HL-60/S4 (cell line): Measurements from ENCODE around the gene CHKA.

Experiments
- in situ Hi-C: fragments of 300-500 bp; cut with MboI; formaldehyde crosslinking; loops from 2 replicates; pipeline ENCODE4 v1.14.3; 2022; ENCODE audit warnings: low sequenced_read_pairs

Gene CHKA

DNA sequence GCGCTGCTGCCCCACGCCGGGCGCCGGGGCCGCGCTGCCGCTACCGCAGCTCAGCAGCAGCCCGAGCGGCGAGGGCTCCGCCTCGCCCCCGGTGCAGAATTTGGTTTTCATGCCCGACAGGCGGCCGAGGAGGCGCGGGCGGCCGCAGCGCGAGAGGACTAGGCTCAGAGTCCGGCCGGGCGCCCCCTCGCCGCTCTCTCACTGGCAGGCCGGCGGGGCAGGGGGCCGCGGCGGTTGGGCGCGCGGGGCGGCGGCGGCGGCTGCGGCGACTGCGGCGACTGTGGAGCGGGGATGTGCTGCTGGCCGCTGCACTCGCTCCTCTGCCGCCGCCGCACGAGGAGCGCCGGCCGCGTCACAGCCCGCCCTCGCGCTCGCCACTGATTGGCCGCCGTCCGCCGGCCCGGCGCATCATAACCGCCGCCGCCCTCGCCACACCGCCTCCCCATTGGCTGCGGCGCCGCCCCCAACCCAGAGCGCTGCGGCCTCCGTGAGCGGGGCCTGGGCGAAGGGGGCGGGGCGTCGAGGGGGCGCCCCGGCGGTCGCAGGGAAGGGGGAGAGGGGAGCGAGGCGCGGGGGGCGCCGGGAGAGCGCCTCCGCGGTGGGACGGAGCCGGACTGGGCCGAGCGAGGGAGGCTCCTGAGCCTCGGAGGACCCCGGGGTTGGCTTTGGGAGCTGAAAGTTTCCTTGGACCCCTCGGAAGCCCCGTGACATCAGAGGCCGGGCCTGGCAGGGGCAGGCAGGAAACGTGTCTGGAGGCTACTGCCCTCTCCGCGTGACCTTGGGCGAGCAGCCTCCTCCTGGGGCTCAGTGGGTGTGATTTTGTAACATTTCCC, at the start of gene CHKA:
Gene CHKA (minus strand): TSS at position 322 of the 833 bp plus-strand sequence. CDS start 211 bp downstream, at position 111.
- in situ Hi-C loops: no loop called here

DNA sequence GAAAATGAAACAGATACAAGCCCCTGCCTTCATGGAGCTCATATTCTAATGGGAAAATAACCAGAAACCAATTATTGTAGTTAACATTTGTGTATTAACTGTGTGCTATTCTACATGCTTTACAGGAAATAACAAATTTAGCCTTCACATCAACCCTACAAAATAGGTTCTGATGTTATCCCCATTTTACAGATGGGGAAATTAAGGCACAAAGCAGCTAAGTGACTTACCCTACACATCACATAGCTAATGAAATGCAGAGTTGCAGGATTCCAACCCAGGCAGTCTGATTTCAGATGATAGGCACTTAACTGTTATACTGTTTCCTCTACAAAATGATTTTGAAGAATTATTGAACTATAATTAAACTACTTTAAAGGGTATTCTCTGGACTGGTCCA, 48.3 kb upstream of the CHKA start:
- in situ Hi-C loops: no loop called here

DNA sequence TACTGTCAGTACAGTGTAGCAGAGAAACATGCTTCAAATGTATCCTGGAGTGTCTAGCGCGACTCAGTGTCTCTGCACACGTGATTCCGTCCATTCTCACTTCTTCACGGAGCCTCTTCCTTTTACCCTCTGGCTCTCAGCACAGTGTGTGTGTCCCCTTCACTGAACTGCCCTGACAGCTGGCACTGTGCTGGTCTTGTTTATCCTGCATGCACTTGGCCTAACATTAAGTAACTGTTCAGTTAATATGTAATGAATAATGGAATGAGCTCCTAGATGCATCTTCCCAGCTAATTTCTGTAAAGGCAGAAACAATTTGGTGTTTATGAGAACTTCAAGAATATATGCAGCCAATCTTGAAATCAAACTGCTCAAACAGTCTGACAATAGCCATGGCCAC, 47.5 kb upstream of the CHKA start:
- in situ Hi-C loops: no loop called here

DNA sequence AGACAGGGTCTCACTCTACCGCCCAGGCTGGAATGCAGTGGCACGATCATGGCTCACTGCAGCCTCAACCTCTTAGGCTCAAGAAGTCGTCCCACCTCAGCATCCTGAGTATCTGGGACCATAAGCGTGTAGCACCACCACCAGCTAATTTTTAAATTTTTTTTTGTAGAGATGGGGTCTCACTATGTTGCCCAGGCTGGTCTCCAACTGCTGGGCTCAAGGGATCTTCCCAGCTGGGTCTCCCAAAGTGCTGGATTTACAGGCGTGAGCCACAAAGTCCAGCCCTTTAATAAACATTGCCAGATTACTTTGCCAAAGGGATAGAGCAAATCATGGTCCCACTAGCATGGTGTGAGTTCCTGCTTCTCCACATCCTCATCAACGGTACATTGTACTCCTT, 46.3 kb upstream of the CHKA start:
- in situ Hi-C loops: no loop called here

GRCh38 chr11:68166969-68167368, 45.8 kb upstream of the CHKA start:
- in situ Hi-C loops: no loop called here

DNA sequence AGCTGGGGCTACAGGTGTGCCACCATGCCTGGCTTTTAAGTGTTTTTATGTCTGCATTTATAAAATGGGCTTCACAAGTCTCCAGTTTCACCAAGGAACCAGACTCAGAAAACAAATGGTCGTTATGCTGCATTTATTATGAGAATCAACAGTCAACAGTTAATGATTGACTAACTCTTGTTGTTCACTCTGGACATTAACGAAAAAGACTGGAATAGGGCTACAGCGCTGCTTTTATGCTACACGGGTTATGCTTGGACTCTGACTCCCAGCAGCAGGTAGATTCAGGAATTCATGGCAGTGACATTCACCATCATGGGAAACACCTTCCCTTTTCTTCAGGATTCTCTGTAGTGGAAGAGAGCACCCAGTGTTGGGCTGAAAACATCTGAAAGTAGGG, 44.4 kb upstream of the CHKA start:
- in situ Hi-C loops: no loop called here

DNA sequence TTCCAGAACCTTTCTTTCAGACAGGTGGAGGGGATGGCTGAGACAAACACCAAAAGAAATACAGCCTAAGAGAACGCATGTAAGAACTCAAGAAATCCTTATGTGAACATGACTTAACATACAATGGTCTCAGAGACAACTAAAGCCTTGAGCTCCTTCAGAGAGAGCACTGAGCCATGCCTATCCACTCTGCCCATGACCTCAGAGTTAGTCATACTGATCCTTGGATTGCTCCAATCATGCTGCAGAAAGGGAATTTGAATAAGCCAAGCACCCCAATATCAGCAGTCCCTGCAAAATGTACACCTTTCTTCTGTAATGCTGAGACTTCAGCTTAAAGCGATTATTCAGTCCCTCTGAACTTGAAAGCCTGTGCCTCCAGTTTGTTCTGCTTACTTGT, 43.2 kb upstream of the CHKA start:
- in situ Hi-C loops: no loop called here

DNA sequence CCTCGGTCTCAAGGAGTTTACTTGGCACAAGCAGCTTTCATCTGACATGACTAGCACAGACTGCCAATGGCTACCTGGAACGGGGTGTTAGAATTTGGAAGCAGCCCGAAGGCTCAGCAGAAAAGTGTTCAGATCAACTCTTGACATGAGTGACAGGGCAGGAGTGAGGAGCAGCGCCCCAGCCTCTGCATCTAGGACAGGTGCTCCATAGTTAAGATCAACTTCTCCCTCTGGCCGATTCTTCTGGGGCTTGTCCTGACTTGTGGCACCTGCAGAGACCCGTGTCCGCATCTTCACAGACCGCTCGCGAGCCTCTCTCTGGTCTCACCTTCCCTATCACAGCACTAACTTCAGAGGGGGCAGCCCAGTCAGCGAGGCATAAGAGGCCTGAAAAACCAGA, 42.5 kb upstream of the CHKA start:
- in situ Hi-C loops: no loop called here

- in situ Hi-C loops: no loop called here
These were observed 39.0 kb upstream of the CHKA start for GRCh38 chr11:68160100-68160695.

GRCh38 chr11:68159665-68160064, 38.5 kb upstream of the CHKA start:
- in situ Hi-C loops: no loop called here

- in situ Hi-C loops: no loop called here
These were observed 38.0 kb upstream of the CHKA start for GRCh38 chr11:68159161-68159560.

- in situ Hi-C loops: no loop called here
These were observed 37.4 kb upstream of the CHKA start for GRCh38 chr11:68158580-68158979.

GRCh38 chr11:68153742-68154141, 32.6 kb upstream of the CHKA start:
- in situ Hi-C loops: no loop called here

- in situ Hi-C loops: no loop called here
These were observed 28.8 kb upstream of the CHKA start for GRCh38 chr11:68150037-68150436.

DNA sequence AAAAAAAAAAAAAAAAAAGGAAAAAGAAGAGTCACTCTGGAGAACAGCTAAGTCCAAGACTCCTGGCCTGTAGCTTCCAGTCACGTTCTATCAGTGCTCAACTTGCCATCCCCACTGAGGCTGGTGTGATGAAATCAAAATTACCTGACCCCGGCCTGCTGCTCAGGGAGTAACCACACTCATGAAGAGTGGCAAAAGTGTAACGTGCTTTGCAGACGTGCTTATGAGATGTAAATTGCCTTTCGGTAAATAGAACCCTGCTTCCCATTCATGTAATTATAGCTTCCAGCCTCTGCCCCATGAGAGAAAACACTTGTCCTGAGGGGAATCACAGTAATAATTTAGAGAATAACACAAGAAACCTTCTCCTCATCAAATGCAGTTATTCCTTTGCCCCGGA, 28.2 kb upstream of the CHKA start:
- in situ Hi-C loops: no loop called here

GRCh38 chr11:68148879-68149278, 27.7 kb upstream of the CHKA start:
- in situ Hi-C loops: no loop called here

- in situ Hi-C loops: no loop called here
These were observed 27.1 kb upstream of the CHKA start for GRCh38 chr11:68148071-68148805.

DNA sequence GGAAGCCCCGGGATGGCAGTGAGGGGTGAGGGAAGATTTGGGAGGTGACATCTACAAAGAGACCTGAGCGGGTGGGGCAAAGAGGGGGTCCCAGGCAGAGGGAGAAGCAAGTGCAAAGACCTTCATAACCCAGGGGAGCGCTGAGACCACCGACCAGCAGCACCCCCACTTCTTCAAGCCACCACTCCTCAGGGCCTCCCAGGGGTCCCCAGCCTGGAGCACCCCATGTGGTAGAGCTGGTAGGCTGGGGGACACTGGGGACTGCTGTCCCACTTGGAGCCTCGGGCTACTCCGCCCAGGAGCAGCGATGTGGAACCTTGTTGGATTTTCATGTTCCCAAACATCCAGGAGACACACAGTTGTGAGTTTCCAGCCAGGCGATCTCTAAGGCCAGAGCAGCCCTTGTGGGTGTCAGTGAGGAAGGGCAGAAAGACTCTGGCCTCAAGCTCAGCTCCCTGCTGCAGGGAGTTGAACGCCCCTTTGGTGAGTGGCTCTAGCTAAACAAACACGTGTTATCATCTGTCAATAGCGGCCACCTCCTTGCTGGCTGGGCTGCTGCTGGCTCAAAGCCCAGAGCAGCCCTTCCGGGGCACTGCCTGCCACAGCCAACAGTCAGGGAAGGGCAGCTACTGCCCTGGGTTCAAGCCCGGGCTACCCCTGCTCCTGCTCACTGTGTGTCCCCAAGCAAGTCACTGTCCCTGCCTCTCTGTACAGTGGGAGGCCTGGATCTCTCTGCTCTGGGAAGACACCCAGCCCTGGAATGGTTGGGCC, 25.7 kb upstream of the CHKA start:
- in situ Hi-C loops: no loop called here

DNA sequence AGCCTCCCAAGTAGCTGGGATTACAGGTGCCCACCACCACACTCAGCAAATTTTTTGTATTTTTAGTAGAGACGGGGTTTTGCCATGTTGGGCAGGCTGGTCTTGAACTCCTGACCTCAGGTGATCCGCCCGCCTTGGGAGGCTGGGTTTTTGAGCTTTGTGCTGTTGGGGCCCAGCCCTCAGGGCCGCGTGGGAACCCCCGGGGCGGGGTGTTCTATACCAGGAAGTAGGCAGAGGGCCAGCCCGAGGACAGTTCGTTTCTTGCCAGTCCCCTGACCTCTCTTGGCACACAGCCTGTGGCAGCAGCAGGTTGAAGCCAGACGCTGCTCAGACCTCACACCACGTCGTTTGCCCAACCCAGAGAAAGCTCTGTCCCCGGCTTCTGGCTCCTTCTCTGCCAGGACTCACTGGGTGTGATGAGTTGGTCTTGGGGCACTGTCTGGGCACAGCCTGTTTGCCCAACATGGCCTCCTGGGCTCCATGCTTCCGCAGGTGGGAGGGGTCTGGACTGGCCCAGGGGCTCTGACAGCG, 24.9 kb upstream of the CHKA start:
- in situ Hi-C loops: no loop called here

DNA sequence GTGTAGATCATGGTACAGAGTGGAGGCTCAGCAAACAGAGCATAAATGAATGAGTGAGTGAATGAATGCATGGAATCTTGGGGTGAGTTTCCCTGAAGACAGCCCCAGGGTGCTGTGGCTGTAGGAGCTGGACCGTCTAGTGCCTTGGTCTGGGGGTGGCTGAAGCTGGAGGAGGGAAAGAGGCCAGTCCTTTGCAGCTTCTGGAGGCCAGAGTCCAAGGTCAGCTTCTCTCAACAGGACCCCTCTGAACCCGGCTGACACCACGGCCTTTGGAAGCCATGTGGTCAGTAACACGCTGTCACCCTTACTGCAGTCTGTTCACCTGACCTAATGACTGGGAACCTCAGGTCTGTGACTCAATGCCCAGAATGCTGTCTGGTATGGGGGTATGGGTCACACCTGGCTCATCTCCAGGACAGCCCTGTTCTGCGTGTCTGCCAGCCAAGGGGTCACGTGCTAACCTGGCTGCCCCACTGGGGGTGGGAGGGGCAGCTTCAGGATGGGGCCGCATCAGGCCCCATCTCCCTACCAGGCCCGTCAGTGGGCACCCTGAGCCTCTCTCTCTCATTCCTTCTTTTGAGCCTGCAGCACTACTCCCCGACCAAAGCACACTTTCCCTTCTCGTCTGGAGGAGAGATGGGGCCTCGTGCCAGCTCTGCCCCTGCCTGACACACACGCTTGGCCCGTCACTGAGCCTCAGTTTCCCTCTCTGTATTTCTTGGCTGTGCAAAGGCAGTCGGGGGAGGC, 24.1 kb upstream of the CHKA start:
- in situ Hi-C loops: no loop called here
